HepG2 (cell line): ENCODE results near the gene ORC1. TPM values are rescaled to one million over a fixed set of nuclear protein-coding genes. Genes with fewer than 3 reads are reported as not detected.

Experiments
- ATAC-seq: fragments of 200-7000 bp; cut with Tn5 transposase; 3 replicates; pipeline ENCODE4 v1.9.1; 2020; ENCODE audit warnings: mild to moderate bottlenecking, moderate library complexity
- BruUV-seq: library from RNA; stranded (reverse); fragments of 400-500 nt; replicated peaks from 2 replicates; lab custom pipeline; 2021; lab: Mats Ljungman, UMichigan
- CTCF ChIA-PET: fragments of 300-600 bp; formaldehyde crosslinking; extraction: SDS; loops from one replicate; lab custom pipeline; 2021; ENCODE audit warnings: low total read pairs, inconsistent platforms, low intra/inter-chr PET ratio; lab: Yijun Ruan, JAX
- POLR2A ChIA-PET: fragments of 350-600 bp; sonication (Branson Sonifier 250); formaldehyde crosslinking; loops from one replicate; lab custom pipeline; 2020; ENCODE audit warnings: antibody characterized with exemption, inconsistent platforms; lab: Yijun Ruan, JAX
- DNase-seq: peaks from one replicate; pipeline ENCODE4 v3.0.0-alpha.2; 2015; ENCODE audit warnings: low spot score
- FAIRE-seq: peaks from 3 replicates; lab custom pipeline; 2011; peaks lifted over from hg19 to GRCh38; lab: Jason Lieb, UNC
- H2AFZ ChIP-seq: one replicate; pipeline ENCODE4 v1.6.1; 2011; ENCODE audit warnings: low read length, inconsistent platforms
- H3K27ac ChIP-seq: fragments of 300-600 bp; 3 replicates; pipeline ENCODE4 v1.8.0; 2011; ENCODE audit warnings: mixed run types, mild to moderate bottlenecking, mixed read lengths, low read length, inconsistent platforms; ENCODE audit not compliant: insufficient read depth; ENCODE audit errors: extremely low read length
- H3K27me3 ChIP-seq, 2 experiments: fragments of 200-600 bp in 1 of 2; 2 replicates in 1 of 2; 3 replicates in 1 of 2; pipeline versions ENCODE4 v1.6.0 to v1.8.0; 2011; ENCODE audit warnings: low read length in 2 of 2, mild to moderate bottlenecking in 2 of 2, moderate library complexity in 2 of 2, inconsistent platforms in 1 of 2; ENCODE audit not compliant: insufficient read depth in 2 of 2, control insufficient read depth in 1 of 2
- H3K36me3 ChIP-seq, 2 experiments: fragments of 200-600 bp in 1 of 2; replicated peaks in 1 of 2; 2 replicates in 1 of 2; 3 replicates in 1 of 2; pipeline versions ENCODE4 v1.5.1 to v1.8.0; 2011; ENCODE audit warnings: low read length in 2 of 2, inconsistent platforms in 1 of 2; ENCODE audit not compliant: insufficient read depth in 2 of 2, control insufficient read depth in 1 of 2
- H3K4me1 ChIP-seq: 2 replicates; pipeline ENCODE4 v1.5.1; 2012; ENCODE audit warnings: low read length, inconsistent platforms; ENCODE audit not compliant: insufficient read depth
- H3K4me2 ChIP-seq: 2 replicates; pipeline ENCODE4 v1.6.0; 2011; ENCODE audit warnings: low read depth, low read length, inconsistent platforms
- H3K4me3 ChIP-seq, 3 experiments: fragments of 200-600 bp in 1 of 3; sonication (generic), shearing (Covaris generic) in 1 of 3; replicated peaks in 1 of 3; 2 replicates each; pipeline ENCODE4 v1.5.1; 2011 to 2016; ENCODE audit warnings: low read length in 3 of 3, inconsistent platforms in 2 of 3, low read depth in 2 of 3, mild to moderate bottlenecking in 2 of 3, control low read depth in 1 of 3, mixed read lengths in 1 of 3; ENCODE audit not compliant: insufficient read depth in 1 of 3
- H3K79me2 ChIP-seq: one replicate; pipeline ENCODE4 v1.6.1; 2011; ENCODE audit warnings: low read length, inconsistent platforms; ENCODE audit not compliant: insufficient read depth
- H3K9ac ChIP-seq: 2 replicates; pipeline ENCODE4 v1.6.0; 2011; ENCODE audit warnings: mild to moderate bottlenecking, low read depth, low read length, inconsistent platforms; ENCODE audit not compliant: insufficient read depth
- H3K9me3 ChIP-seq: 2 replicates; pipeline ENCODE4 v1.5.1; 2012; ENCODE audit warnings: mild to moderate bottlenecking, low read length
- H4K20me1 ChIP-seq: 2 replicates; pipeline ENCODE4 v1.6.0; 2011; ENCODE audit warnings: inconsistent platforms, mild to moderate bottlenecking, low read length, moderate library complexity; ENCODE audit not compliant: insufficient read depth
- ATM ChIP-seq: fragments of 450-650 bp; IDR thresholded peaks from 2 replicates; pipeline ENCODE4 v1.7.1; 2017; ENCODE audit warnings: mild to moderate bottlenecking, borderline replicate concordance
- ATRX ChIP-seq: sonication (generic); formaldehyde crosslinking; IDR thresholded peaks from 2 replicates; pipeline ENCODE4 v1.4.0; 2020; ENCODE audit warnings: missing genetic modification reagents, borderline replicate concordance
- FUBP1 ChIP-seq: sonication (generic); formaldehyde crosslinking; IDR thresholded peaks from 2 replicates; pipeline ENCODE4 v1.5.1; 2020; ENCODE audit warnings: missing genetic modification reagents, mild to moderate bottlenecking, borderline replicate concordance
- HES4 ChIP-seq: sonication (generic); formaldehyde crosslinking; IDR thresholded peaks from 2 replicates; pipeline ENCODE4 v1.9.0; 2021; ENCODE audit warnings: mild to moderate bottlenecking, missing genetic modification reagents, borderline replicate concordance
- HNF4A ChIP-seq: sonication (generic); formaldehyde crosslinking; IDR thresholded peaks from 2 replicates; pipeline ENCODE4 v1.4.0; 2020; ENCODE audit warnings: missing genetic modification reagents
- KIAA2018 ChIP-seq: sonication (generic); formaldehyde crosslinking; IDR thresholded peaks from 2 replicates; pipeline ENCODE4 v1.5.0; 2020; ENCODE audit warnings: mild to moderate bottlenecking, missing genetic modification reagents, borderline replicate concordance
- NCOA2 ChIP-seq: sonication (generic); formaldehyde crosslinking; IDR thresholded peaks from 2 replicates; pipeline ENCODE4 v1.8.0; 2022; ENCODE audit warnings: inconsistent platforms
- RBM39 ChIP-seq: fragments of 200-400 bp; formaldehyde crosslinking; IDR thresholded peaks from one replicate; pipeline ENCODE4 v1.6.1; 2018; ENCODE audit warnings: antibody characterized with exemption, mild to moderate bottlenecking, low read depth, low read length; ENCODE audit not compliant: poor library complexity, severe bottlenecking
- SOX6 ChIP-seq, 2 experiments: fragments of 450-650 bp in 1 of 2; sonication (generic) in 1 of 2; formaldehyde crosslinking in 1 of 2; IDR thresholded peaks; 2 replicates each; pipeline versions ENCODE4 v1.4.0 to v1.6.1; 2017 to 2020; ENCODE audit warnings: antibody characterized with exemption in 1 of 2, mild to moderate bottlenecking in 1 of 2, missing genetic modification reagents in 1 of 2
- ZBTB20 ChIP-seq: sonication (generic); formaldehyde crosslinking; IDR thresholded peaks from 2 replicates; pipeline ENCODE4 v1.8.1; 2023; ENCODE audit warnings: missing genetic modification reagents, low read depth, mild to moderate bottlenecking, borderline replicate concordance
- ZNF614 ChIP-seq: IDR thresholded peaks from 2 replicates; pipeline ENCODE4 v1.6.1; 2018; ENCODE audit warnings: missing biosample characterization, missing genetic modification reagents, inconsistent platforms, borderline replicate concordance
- ZNF724P ChIP-seq: sonication (generic); formaldehyde crosslinking; IDR thresholded peaks from 2 replicates; pipeline ENCODE4 v1.8.0; 2022; ENCODE audit warnings: missing genetic modification reagents, borderline replicate concordance
- WGBS: methylation state at CpG from one replicate; pipeline ENCODE4 v1.1.6; 2017; ENCODE audit warnings: low lambda C conversion rate; 5-methylcytosine and 5-hydroxymethylcytosine counted together
- in situ Hi-C: cut with HindIII; loops from 2 replicates; pipeline ENCODE4 v1.10.0; 2017; ENCODE audit warnings: low pct_unique_long_range_greater_than_20kb; ENCODE audit not compliant: extremely low pct_ligation_motif_present
- intact Hi-C: fragments of 100-400 bp; cut with micrococcal nuclease; formaldehyde crosslinking; loops from one replicate; pipeline ENCODE4 v1.10.0; 2022; ENCODE audit not compliant: unreplicated experiment
- polyA plus RNA-seq, 8 experiments: library from polyadenylated mRNA; depleted of rRNA in 3 of 8; stranded (reverse) in 7 of 8; unstranded in 1 of 8; fragments of >200 nt; fragmentation: Illumina TruSeq in 4 of 8; extraction: Trizol in 4 of 8; gene quantifications; 2 replicates each; pipeline versions ENCODE4 v1.2.1 to v1.2.3, GENCODE V29; 2011 to 2016; ENCODE audit warnings: low read depth in 4 of 8, missing spikeins in 1 of 8, mixed read lengths in 1 of 8; ENCODE audit not compliant: insufficient read depth in 1 of 8
- total RNA-seq, 5 experiments: library from RNA; depleted of rRNA; stranded (reverse); fragments of >200 nt; fragmentation: Illumina TruSeq; extraction: Trizol; gene quantifications; 2 replicates each; pipeline ENCODE4 v1.2.3, GENCODE V29; 2016; ENCODE audit warnings: low read depth in 1 of 5
- TF ChIP-seq, protein P1 (sequence below): sonication (generic); formaldehyde crosslinking; IDR thresholded peaks from 2 replicates; pipeline ENCODE4 v1.4.0; 2020; ENCODE audit warnings: missing genetic modification reagents

ORC1 gene
- total and polyA plus RNA-seq, 2 of the 13 experiments (the other 11 are each of a cell fraction or from before 2014, with no cell fraction given), result 7.0 to 23.5 TPM

GRCh38 chr1:52346653-52347052, 57.6 kb downstream of the ORC1 start:
- H3K27ac ChIP-seq, result no peak overlapping the region
- H3K27me3 ChIP-seq, result no peaks in the 10 kb centered on the region; a peak in 1 of 5 replicates
- H3K79me2 ChIP-seq, result no peaks in the 10 kb centered on the region
- H3K4me2 ChIP-seq, result no peak overlapping the region
- WGBS, result 98% methylated on average over 4 of the region's 4 CpGs
- H3K9me3 ChIP-seq, result no peaks in the 10 kb centered on the region
- H3K36me3 ChIP-seq, result peaks cover 2 to 5% of the 10 kb centered on the region in 2 experiments; a peak in 2 of 5 replicates
- no peak overlapping the region for H3K4me3 ChIP-seq
- H4K20me1 ChIP-seq, result no peaks in the 10 kb centered on the region
- H3K4me1 ChIP-seq, result peaks cover 16% of the 10 kb centered on the region
- DNase-seq, result no peak
- no peak for ATAC-seq
- no peak overlapping the region for H3K9ac ChIP-seq
- intact Hi-C loops, result loop anchor here (5.0 kb wide), 1 partner anchor 219 kb away; no protein-coding TSS in a partner anchor
- FAIRE-seq, result no peak
- H2AFZ ChIP-seq, result no peak overlapping the region
- POLR2A ChIA-PET, result no interaction called here
- TSS peak; percentile 39 for BruUV-seq
- in situ Hi-C loops, result no loop called here
- CTCF ChIA-PET, result no interaction called here
- TF ChIP-seq FUBP1 (CRISPR knock-in tag) (no peak), NCOA2 (no peak), ATRX (CRISPR knock-in tag) (no peak), RBM39 (no peak), SOX6 (IDR thresholded peaks at IDR 0.05) (no peak), SOX6 (CRISPR knock-in tag; IDR thresholded peaks at IDR 0.05) (no peak), KIAA2018 (CRISPR knock-in tag) (no peak), ZBTB20 (CRISPR knock-in tag) (no peak), ZNF614 (no peak), HNF4A (CRISPR knock-in tag) (no peak), ATM (no peak), ZNF724P (CRISPR knock-in tag) (no peak), HES4 (CRISPR knock-in tag) (no peak)
- TF ChIP-seq, protein P1, sequence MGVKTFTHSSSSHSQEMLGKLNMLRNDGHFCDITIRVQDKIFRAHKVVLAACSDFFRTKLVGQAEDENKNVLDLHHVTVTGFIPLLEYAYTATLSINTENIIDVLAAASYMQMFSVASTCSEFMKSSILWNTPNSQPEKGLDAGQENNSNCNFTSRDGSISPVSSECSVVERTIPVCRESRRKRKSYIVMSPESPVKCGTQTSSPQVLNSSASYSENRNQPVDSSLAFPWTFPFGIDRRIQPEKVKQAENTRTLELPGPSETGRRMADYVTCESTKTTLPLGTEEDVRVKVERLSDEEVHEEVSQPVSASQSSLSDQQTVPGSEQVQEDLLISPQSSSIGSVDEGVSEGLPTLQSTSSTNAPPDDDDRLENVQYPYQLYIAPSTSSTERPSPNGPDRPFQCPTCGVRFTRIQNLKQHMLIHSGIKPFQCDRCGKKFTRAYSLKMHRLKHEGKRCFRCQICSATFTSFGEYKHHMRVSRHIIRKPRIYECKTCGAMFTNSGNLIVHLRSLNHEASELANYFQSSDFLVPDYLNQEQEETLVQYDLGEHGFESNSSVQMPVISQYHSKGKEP (CRISPR knock-in tag), result no peak
